Measurements from ENCODE around the gene DLEC1. TPM values are rescaled to one million over a fixed set of nuclear protein-coding genes. Genes with fewer than 3 reads are reported as not detected.

Gene DLEC1
- total and polyA plus RNA-seq, 9 of the 15 experiments (the other 6 are each of a cell fraction or from before 2014, with no cell fraction given): 0.07 to 0.08 TPM; not detected in 7

DNA sequence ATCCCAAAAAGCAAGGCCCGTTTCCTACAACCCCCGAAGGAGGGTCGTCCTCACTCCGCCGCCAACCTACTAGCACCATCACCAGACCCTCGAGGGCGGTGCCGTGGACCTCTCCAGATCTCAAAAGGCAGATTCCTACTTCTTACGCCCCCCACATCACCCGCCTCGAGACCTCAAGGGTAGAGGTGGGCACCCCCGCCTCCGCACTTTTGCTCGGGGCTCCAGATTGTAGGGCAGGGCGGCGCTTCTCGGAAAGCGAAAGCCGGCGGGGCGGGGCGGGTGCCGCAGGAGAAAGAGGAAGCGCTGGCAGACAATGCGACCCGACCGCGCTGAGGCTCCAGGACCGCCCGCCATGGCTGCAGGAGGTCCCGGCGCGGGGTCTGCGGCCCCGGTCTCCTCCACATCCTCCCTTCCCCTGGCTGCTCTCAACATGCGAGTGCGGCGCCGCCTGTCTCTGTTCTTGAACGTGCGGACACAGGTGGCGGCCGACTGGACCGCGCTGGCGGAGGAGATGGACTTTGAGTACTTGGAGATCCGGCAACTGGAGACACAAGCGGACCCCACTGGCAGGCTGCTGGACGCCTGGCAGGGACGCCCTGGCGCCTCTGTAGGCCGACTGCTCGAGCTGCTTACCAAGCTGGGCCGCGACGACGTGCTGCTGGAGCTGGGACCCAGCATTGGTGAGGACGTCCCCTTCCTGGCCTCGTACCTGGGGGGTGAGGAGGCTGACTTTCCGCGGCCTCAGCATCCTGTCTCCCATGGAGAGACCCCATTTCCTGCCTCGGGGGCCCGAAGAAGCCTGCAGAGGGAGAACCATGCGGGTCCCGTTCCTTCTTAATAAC lies 99.6 kb downstream of the DLEC1 start, which contains the start of gene MYD88 (continued):
- no peak for TF ChIP-seq MTF1 (CRISPR knock-in tag; IDR thresholded peaks at IDR 0.05; ENCODE audit: borderline replicate concordance)
- TF ChIP-seq ZNF408 (CRISPR knock-in tag; IDR thresholded peaks at IDR 0.05; ENCODE audit: low read depth): no peak
- TF ChIP-seq POLR3A (IDR thresholded peaks at IDR 0.05; ENCODE audit: borderline replicate concordance, extremely low read depth, insufficient read depth, insufficient read length): no peak
- no peak for TF ChIP-seq MCM7 (IDR thresholded peaks at IDR 0.05)
- no peak for TF ChIP-seq ZNF384 (IDR thresholded peaks at IDR 0.05; ENCODE audit: low read depth, low read length)
- TF ChIP-seq GABPB1 (CRISPR knock-in tag; IDR thresholded peaks at IDR 0.05): peak; percentile 71
- no peak for TF ChIP-seq PURB (CRISPR knock-in tag; IDR thresholded peaks at IDR 0.05; ENCODE audit: low read depth)
- no peak for TF ChIP-seq PYGO2 (tag; IDR thresholded peaks at IDR 0.05)
- TF ChIP-seq ZNF507 (tag; conservative IDR thresholded peaks at IDR 0.05): no peak
- no peak for TF ChIP-seq ARHGAP35 (IDR thresholded peaks at IDR 0.05; ENCODE audit: partially characterized antibody)
- no peak for TF ChIP-seq TSC22D4 (tag; IDR thresholded peaks at IDR 0.05)
- peak; percentile 35 for TF ChIP-seq SAP30 (IDR thresholded peaks at IDR 0.05; ENCODE audit: borderline replicate concordance, insufficient read depth, low read depth, low read length, poor library complexity, severe bottlenecking)
- TF ChIP-seq RFX5 (IDR thresholded peaks at IDR 0.05; ENCODE audit: low read depth, low read length): no peak
- no peak for TF ChIP-seq MTA1 (IDR thresholded peaks at IDR 0.05; ENCODE audit: borderline replicate concordance)
- TF ChIP-seq, protein P1, sequence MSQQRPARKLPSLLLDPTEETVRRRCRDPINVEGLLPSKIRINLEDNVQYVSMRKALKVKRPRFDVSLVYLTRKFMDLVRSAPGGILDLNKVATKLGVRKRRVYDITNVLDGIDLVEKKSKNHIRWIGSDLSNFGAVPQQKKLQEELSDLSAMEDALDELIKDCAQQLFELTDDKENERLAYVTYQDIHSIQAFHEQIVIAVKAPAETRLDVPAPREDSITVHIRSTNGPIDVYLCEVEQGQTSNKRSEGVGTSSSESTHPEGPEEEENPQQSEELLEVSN (IDR thresholded peaks at IDR 0.05; ENCODE audit: borderline replicate concordance in 1 of 2, extremely low read depth in 1 of 2, insufficient read depth in 1 of 2, insufficient read length in 1 of 2, low read depth in 1 of 2, low read length in 1 of 2, poor library complexity in 1 of 2, severe bottlenecking in 1 of 2): peak in 1 of 2 experiments; percentile 49
- peak; percentile 42; the same call in 1 of the 2 replicates for TF ChIP-seq ARID1B (IDR thresholded peaks at IDR 0.05)
- TF ChIP-seq STAT5A (IDR thresholded peaks at IDR 0.05; ENCODE audit: borderline replicate concordance, low read length): no peak
- TF ChIP-seq, protein P2, sequence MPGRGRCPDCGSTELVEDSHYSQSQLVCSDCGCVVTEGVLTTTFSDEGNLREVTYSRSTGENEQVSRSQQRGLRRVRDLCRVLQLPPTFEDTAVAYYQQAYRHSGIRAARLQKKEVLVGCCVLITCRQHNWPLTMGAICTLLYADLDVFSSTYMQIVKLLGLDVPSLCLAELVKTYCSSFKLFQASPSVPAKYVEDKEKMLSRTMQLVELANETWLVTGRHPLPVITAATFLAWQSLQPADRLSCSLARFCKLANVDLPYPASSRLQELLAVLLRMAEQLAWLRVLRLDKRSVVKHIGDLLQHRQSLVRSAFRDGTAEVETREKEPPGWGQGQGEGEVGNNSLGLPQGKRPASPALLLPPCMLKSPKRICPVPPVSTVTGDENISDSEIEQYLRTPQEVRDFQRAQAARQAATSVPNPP (IDR thresholded peaks at IDR 0.05; ENCODE audit: borderline replicate concordance, insufficient read depth, insufficient read length): no peak
- TF ChIP-seq, protein P3, sequence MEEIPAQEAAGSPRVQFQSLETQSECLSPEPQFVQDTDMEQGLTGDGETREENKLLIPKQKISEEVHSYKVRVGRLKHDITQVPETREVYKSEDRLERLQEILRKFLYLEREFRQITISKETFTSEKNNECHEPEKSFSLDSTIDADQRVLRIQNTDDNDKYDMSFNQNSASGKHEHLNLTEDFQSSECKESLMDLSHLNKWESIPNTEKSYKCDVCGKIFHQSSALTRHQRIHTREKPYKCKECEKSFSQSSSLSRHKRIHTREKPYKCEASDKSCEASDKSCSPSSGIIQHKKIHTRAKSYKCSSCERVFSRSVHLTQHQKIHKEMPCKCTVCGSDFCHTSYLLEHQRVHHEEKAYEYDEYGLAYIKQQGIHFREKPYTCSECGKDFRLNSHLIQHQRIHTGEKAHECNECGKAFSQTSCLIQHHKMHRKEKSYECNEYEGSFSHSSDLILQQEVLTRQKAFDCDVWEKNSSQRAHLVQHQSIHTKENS (CRISPR knock-in tag; IDR thresholded peaks at IDR 0.05): no peak
- TF ChIP-seq SNIP1 (IDR thresholded peaks at IDR 0.05; ENCODE audit: low read depth): no peak
- TF ChIP-seq RAD21 (CRISPR knock-in tag; conservative IDR thresholded peaks at IDR 0.05 in 1 of 2, IDR thresholded peaks at IDR 0.05 in 1 of 2): peak in 1 of 2 experiments; percentile 16; a peak in 1 of 4 replicates
- 0 out of 2 replicates have a peak, but pooled peaks have one; percentile 4 for TF ChIP-seq TEAD4 (IDR thresholded peaks at IDR 0.05; ENCODE audit: low read length)
- TF ChIP-seq TEAD4 (CRISPR knock-in tag; IDR thresholded peaks at IDR 0.05; ENCODE audit: borderline replicate concordance): no peak
- TF ChIP-seq SIX5 (IDR thresholded peaks at IDR 0.05; ENCODE audit: borderline replicate concordance in 1 of 2, insufficient read depth in 1 of 2, low read depth in 1 of 2, low read length in 2 of 2): no peak
